ENCODE results near the gene CYP2B6. TPM values are rescaled to one million over a fixed set of nuclear protein-coding genes. Genes with fewer than 3 reads are reported as not detected.
"Not testable (repeated sequence)": the region's sequence is repeated elsewhere in the genome, so short reads cannot be mapped to it uniquely, and the experiment has no call there.

Gene CYP2B6
- not detected for total RNA-seq

DNA sequence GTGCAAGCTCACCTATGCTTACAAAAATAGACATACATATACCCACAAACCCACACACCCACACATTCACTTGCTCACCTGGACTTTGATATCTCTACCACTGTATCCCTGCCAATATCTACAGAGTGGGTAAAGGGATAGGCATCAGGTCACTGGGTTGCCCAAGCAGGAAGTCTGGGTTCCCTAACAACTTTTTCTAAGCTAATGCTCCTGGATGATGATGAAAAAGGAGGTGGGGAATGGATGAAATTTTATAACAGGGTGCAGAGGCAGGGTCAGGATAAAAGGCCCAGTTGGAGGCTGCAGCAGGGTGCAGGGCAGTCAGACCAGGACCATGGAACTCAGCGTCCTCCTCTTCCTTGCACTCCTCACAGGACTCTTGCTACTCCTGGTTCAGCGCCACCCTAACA lies at the start of gene CYP2B6:
TSS of gene CYP2B6 (plus strand) at position 311 of the 410 bp plus-strand sequence. CDS start at position 335, 24 bp downstream.
- Mint-ChIP-seq H3K27me3 (peaks cover 7% of the 10 kb centered on the region), H3K36me3 (no peaks in the 10 kb centered on the region), H3K27ac (no peak within 1 kb of the TSS), H3K9me3 (peaks cover 9% of the 10 kb centered on the region), H3K4me1 (ENCODE audit: low read depth) (peaks cover 4% of the 10 kb centered on the region), H3K4me3 (no peak within 1 kb of the TSS)
- intact Hi-C loops (cut with micrococcal nuclease): no loop called here
- no peak for DNase-seq
- POLR2A ChIA-PET: no interaction called here
- CTCF ChIA-PET: interaction anchor here (1.9 kb wide), 1 partner anchor 16 kb away, joined by 5 read pairs; no protein-coding TSS in a partner anchor

- H3K9me3 Mint-ChIP-seq: no peaks in the 10 kb centered on the region
- POLR2A ChIA-PET: no interaction called here
Observed at GRCh38 chr19:40941481-40942219, 49.4 kb upstream of the CYP2B6 start.

GRCh38 chr19:40945645-40946044 lies 45.4 kb upstream of the CYP2B6 start:
- Mint-ChIP-seq H3K9me3 (no peaks in the 10 kb centered on the region), H3K27ac (no peak overlapping the region), H3K36me3 (no peaks in the 10 kb centered on the region), H3K27me3 (peaks cover 9% of the 10 kb centered on the region), H3K4me1 (ENCODE audit: low read depth) (no peaks in the 10 kb centered on the region), H3K4me3 (no peak overlapping the region)
- DNase-seq: no peak
- ChIA-PET CTCF (no interaction called here), POLR2A (no interaction called here)
- intact Hi-C loops (cut with micrococcal nuclease): no loop called here

More at GRCh38 chr19:40941481-40942219, 49.4 kb upstream of the CYP2B6 start:
- Mint-ChIP-seq H3K27ac (no peak overlapping the region), H3K27me3 (peaks cover 14% of the 10 kb centered on the region), H3K36me3 (no peaks in the 10 kb centered on the region), H3K4me3 (no peak overlapping the region), H3K4me1 (ENCODE audit: low read depth) (peaks cover 7% of the 10 kb centered on the region)
- CTCF ChIA-PET: no interaction called here
- no peak for DNase-seq
- intact Hi-C loops (cut with micrococcal nuclease): no loop called here

- DNase-seq: no peak
- ChIA-PET CTCF (no interaction called here), POLR2A (no interaction called here)
- Mint-ChIP-seq H3K27me3 (peaks cover 9% of the 10 kb centered on the region), H3K4me1 (ENCODE audit: low read depth) (no peaks in the 10 kb centered on the region), H3K27ac (no peak overlapping the region), H3K36me3 (no peaks in the 10 kb centered on the region), H3K4me3 (no peak overlapping the region), H3K9me3 (peaks cover 3% of the 10 kb centered on the region)
- intact Hi-C loops (cut with micrococcal nuclease): no loop called here
Observed at GRCh38 chr19:40947114-40947513, 44.0 kb upstream of the CYP2B6 start.

GRCh38 chr19:40947573-40947972 lies 43.5 kb upstream of the CYP2B6 start:
- no peak for DNase-seq
- H3K27me3 Mint-ChIP-seq: peaks cover 9% of the 10 kb centered on the region
- intact Hi-C loops (cut with micrococcal nuclease): no loop called here
- ChIA-PET POLR2A (no interaction called here), CTCF (no interaction called here)
- no peak overlapping the region for H3K4me3 Mint-ChIP-seq
- H3K4me1 Mint-ChIP-seq (ENCODE audit: low read depth): no peaks in the 10 kb centered on the region
- H3K36me3 Mint-ChIP-seq: no peaks in the 10 kb centered on the region
- H3K9me3 Mint-ChIP-seq: peaks cover 4% of the 10 kb centered on the region
- no peak overlapping the region for H3K27ac Mint-ChIP-seq

DNA sequence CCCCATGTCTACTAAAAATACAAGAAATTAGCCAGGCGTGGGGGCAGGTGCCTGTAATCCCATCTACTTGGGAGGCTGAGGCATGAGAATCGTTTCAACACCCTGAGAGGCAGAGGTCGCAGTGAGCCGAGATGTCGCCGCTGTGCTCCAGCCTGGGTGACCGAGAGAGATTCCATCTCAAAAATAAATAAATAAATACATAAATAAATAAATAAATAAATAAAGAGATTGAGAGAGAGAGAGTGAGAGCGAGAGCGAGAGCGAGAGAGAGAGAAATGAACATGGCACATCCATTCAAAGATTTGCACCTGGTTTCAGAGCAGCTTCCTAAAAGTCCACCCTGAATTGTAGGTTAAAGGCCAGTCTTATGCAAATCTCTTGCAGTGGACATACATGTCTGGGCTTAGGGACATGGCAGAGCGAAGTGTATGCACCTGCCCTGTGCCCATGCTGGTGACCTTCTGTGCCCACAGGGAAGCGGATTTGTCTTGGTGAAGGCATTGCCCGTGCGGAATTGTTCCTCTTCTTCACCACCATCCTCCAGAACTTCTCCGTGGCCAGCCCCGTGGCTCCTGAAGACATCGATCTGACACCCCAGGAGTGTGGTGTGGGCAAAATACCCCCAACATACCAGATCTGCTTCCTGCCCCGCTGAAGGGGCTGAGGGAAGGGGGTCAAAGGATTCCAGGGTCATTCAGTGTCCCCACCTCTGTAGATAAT lies 42.3 kb upstream of the CYP2B6 start:
- no peak for DNase-seq
- peaks cover 16% of the 10 kb centered on the region for H3K9me3 Mint-ChIP-seq
- POLR2A ChIA-PET: no interaction called here
- intact Hi-C loops (cut with micrococcal nuclease): no loop called here
- peaks cover 9% of the 10 kb centered on the region for H3K27me3 Mint-ChIP-seq
- H3K4me1 Mint-ChIP-seq (ENCODE audit: low read depth): no peaks in the 10 kb centered on the region
- no peak overlapping the region for H3K27ac Mint-ChIP-seq
- H3K4me3 Mint-ChIP-seq: no peak overlapping the region
- H3K36me3 Mint-ChIP-seq: peaks cover 4% of the 10 kb centered on the region
- CTCF ChIA-PET: no interaction called here

DNA sequence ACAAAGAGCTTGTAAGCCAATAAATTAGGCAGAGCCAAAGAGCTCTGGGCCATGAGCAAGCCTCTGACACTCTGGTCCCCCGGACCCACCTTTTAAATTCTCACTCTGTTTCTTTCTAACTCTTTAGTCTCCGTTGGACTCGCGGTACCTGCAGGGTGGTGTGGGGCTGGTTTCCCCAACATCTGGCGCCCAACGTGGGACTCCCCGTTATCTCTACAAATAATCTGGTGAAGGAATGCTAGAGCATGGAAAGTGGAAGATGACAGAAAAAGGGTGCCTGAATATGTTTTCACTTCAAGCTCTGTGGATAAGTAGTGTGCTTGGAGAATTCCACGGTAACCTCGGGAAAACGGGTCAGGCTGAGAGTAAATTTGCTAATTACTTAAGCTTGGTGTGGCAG lies 36.5 kb upstream of the CYP2B6 start:
- ChIA-PET POLR2A (no interaction called here), CTCF (no interaction called here)
- Mint-ChIP-seq H3K9me3 (peaks cover 52% of the 10 kb centered on the region), H3K36me3 (peaks cover 17% of the 10 kb centered on the region), H3K27me3 (no peaks in the 10 kb centered on the region), H3K27ac (no peak overlapping the region), H3K4me3 (no peak overlapping the region), H3K4me1 (ENCODE audit: low read depth) (no peaks in the 10 kb centered on the region)
- no peak for DNase-seq
- intact Hi-C loops (cut with micrococcal nuclease): no loop called here

DNA sequence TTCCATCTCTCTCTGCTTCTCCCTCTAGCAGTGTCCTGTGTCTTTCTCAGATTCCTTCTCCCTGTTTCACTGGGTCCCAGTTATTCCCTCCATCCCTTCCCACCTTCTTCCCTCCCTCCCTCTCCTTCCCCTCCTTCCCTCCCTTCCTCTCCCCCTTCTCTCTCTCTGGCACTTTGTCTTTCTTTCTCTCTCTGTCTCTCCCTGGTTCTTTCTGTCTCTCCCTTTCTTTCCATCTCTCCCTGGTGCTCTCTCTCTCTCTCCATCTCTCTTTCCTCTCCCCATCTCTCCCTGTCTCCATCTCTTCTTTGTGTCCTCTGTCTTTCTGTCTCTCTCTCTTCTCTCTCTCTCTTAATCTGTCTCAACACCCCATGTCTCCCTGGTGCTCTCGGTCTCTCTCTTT lies 31.7 kb upstream of the CYP2B6 start:
- Mint-ChIP-seq H3K36me3 (peaks cover 8% of the 10 kb centered on the region), H3K9me3 (peaks cover 30% of the 10 kb centered on the region), H3K27ac (no peak overlapping the region), H3K4me3 (no peak overlapping the region), H3K4me1 (ENCODE audit: low read depth) (no peaks in the 10 kb centered on the region), H3K27me3 (peaks cover 16% of the 10 kb centered on the region)
- POLR2A ChIA-PET: no interaction called here
- DNase-seq: no peak
- intact Hi-C loops (cut with micrococcal nuclease): no loop called here
- CTCF ChIA-PET: no interaction called here

DNA sequence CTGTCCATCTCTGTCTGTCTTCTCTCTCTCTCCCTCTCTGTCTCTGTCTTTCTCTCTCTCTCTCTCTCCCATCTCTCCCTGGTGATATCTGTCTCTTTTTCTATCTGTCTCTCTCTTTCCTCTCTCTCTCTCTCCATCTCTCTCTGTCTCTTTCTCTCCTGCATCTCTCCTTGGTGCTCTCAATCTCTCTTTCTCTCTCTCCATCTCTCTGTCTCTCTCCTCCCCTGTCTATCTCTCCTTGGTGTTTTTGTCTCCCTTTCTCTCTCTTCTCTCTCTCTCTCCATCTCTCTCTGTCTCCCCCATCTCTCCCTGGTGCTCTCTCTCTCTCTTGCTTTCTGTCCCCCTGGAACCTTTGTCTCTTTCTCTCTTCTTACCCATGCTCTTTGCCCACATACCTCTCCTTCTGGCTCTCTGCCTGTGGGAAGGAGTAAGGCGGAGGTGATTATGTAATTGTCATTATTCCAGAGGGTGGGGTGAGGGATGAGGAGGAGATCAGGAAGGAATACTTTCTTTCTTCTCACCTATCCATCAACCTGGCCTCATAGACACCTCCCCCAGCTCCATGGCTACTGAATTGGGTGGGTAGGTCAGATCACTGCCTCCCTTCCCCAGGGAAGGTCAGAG lies 30.9 kb upstream of the CYP2B6 start:
- H3K9me3 Mint-ChIP-seq: peaks cover 22% of the 10 kb centered on the region
- H3K27me3 Mint-ChIP-seq: peaks cover 17% of the 10 kb centered on the region
- intact Hi-C loops (cut with micrococcal nuclease): no loop called here
- peaks cover 3% of the 10 kb centered on the region for H3K36me3 Mint-ChIP-seq
- H3K4me3 Mint-ChIP-seq: no peak overlapping the region
- H3K27ac Mint-ChIP-seq: no peak overlapping the region
- DNase-seq: no peak
- CTCF ChIA-PET: no interaction called here
- no peaks in the 10 kb centered on the region for H3K4me1 Mint-ChIP-seq (ENCODE audit: low read depth)
- POLR2A ChIA-PET: no interaction called here

DNA sequence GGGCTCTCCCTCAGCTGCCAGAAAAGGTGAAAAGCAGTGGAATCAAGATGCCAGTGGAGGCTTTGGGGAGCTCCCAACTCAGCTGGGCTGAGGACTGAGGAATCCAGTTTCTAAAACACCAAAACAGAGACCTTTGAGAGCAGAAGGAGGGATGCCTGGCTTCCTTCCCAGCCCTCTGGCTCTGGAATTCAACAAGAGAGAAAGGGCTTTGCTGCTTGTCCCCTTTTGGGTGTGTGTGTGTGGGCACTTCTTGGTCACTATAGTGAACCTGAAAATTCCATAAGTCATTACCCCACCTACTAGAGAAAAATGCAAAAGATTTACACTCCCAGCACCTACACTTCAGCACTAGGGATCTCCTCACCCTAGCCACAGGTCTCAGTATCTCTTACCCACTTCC lies 30.3 kb upstream of the CYP2B6 start:
- H3K9me3 Mint-ChIP-seq: peaks cover 19% of the 10 kb centered on the region
- ChIA-PET POLR2A (no interaction called here), CTCF (no interaction called here)
- DNase-seq: no peak
- no peak overlapping the region for H3K4me3 Mint-ChIP-seq
- intact Hi-C loops (cut with micrococcal nuclease): no loop called here
- H3K27ac Mint-ChIP-seq: no peak overlapping the region
- peaks cover 17% of the 10 kb centered on the region for H3K27me3 Mint-ChIP-seq
- peaks cover 3% of the 10 kb centered on the region for H3K36me3 Mint-ChIP-seq
- H3K4me1 Mint-ChIP-seq (ENCODE audit: low read depth): no peaks in the 10 kb centered on the region

DNA sequence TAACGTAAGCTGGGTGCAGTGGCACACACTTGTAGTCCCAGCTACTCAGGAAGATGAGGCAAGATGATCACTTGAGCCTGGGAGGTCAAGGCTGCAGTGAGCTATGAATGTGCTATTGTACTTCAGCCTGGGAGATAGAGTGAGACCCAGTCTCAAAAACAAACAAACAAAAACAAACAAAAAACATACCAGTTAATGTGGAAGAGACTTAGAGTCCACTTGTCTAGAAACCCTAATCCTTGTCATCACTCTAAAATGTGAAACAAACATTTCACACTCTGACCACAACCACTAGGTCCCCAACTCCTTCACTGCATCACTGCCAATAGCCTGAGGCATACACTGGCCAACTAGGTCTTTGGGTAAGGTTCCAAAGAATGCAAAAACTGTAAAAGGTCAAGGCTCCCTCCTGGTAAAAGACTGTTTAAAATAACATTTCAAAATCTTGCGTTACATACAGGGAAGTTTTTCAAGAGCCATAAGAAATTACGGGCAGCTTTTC lies 28.6 kb upstream of the CYP2B6 start:
- no peak for DNase-seq
- CTCF ChIA-PET: no interaction called here
- intact Hi-C loops (cut with micrococcal nuclease): no loop called here
- POLR2A ChIA-PET: no interaction called here
- Mint-ChIP-seq H3K4me3 (no peak overlapping the region), H3K27me3 (peaks cover 17% of the 10 kb centered on the region), H3K36me3 (no peaks in the 10 kb centered on the region), H3K27ac (no peak overlapping the region), H3K4me1 (ENCODE audit: low read depth) (no peaks in the 10 kb centered on the region), H3K9me3 (peaks cover 5% of the 10 kb centered on the region)

DNA sequence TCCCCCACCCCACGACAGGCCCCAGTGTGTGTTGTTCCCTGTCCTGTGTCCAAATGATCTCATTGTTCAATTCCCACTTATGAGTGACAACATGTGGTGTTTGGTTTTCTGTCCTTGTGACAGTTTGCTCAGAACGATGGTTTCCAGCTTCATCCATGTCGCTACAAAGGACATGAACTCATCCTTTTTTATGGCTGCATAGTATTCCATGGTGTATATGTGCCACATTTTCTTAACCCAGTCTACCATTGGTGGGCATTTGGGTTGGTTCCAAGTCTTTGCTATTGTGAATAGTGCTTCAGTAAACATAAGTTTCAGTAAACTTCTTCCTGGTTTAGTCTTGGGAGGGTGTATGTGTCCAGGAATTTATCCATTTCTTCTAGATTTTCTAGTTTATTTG lies 26.7 kb upstream of the CYP2B6 start:
- CTCF ChIA-PET; H3K4me3 Mint-ChIP-seq; H3K27ac Mint-ChIP-seq; intact Hi-C loops (cut with micrococcal nuclease); H3K4me1 Mint-ChIP-seq (ENCODE audit: low read depth); H3K36me3 Mint-ChIP-seq; H3K9me3 Mint-ChIP-seq; POLR2A ChIA-PET; DNase-seq: not testable (repeated sequence)
- H3K27me3 Mint-ChIP-seq: peaks cover 17% of the 10 kb centered on the region
